HepG2 (cell line): Measurements from ENCODE around the gene ACE2. TPM values are rescaled to one million over a fixed set of nuclear protein-coding genes. Genes with fewer than 3 reads are reported as not detected.

Source experiments
- ATAC-seq: fragments of 200-7000 bp; cut with Tn5 transposase; 3 replicates; pipeline ENCODE4 v1.9.1; 2020; ENCODE audit warnings: mild to moderate bottlenecking, moderate library complexity
- BruUV-seq: library from RNA; stranded (reverse); fragments of 400-500 nt; replicated peaks from 2 replicates; lab custom pipeline; 2021; lab: Mats Ljungman, UMichigan
- CTCF ChIA-PET: fragments of 300-600 bp; formaldehyde crosslinking; extraction: SDS; loops from one replicate; lab custom pipeline; 2021; ENCODE audit warnings: low total read pairs, inconsistent platforms, low intra/inter-chr PET ratio; lab: Yijun Ruan, JAX
- POLR2A ChIA-PET: fragments of 350-600 bp; sonication (Branson Sonifier 250); formaldehyde crosslinking; loops from one replicate; lab custom pipeline; 2020; ENCODE audit warnings: antibody characterized with exemption, inconsistent platforms; lab: Yijun Ruan, JAX
- DNase-seq: peaks from one replicate; pipeline ENCODE4 v3.0.0-alpha.2; 2015; ENCODE audit warnings: low spot score
- FAIRE-seq: peaks from 3 replicates; lab custom pipeline; 2011; peaks lifted over from hg19 to GRCh38; lab: Jason Lieb, UNC
- H2AFZ ChIP-seq: one replicate; pipeline ENCODE4 v1.6.1; 2011; ENCODE audit warnings: low read length, inconsistent platforms
- H3K27ac ChIP-seq: fragments of 300-600 bp; 3 replicates; pipeline ENCODE4 v1.8.0; 2011; ENCODE audit warnings: mixed run types, mild to moderate bottlenecking, mixed read lengths, low read length, inconsistent platforms; ENCODE audit not compliant: insufficient read depth; ENCODE audit errors: extremely low read length
- H3K27me3 ChIP-seq, 2 experiments: fragments of 200-600 bp in 1 of 2; 2 replicates in 1 of 2; 3 replicates in 1 of 2; pipeline versions ENCODE4 v1.6.0 to v1.8.0; 2011; ENCODE audit warnings: low read length in 2 of 2, mild to moderate bottlenecking in 2 of 2, moderate library complexity in 2 of 2, inconsistent platforms in 1 of 2; ENCODE audit not compliant: insufficient read depth in 2 of 2, control insufficient read depth in 1 of 2
- H3K36me3 ChIP-seq, 2 experiments: fragments of 200-600 bp in 1 of 2; replicated peaks in 1 of 2; 2 replicates in 1 of 2; 3 replicates in 1 of 2; pipeline versions ENCODE4 v1.5.1 to v1.8.0; 2011; ENCODE audit warnings: low read length in 2 of 2, inconsistent platforms in 1 of 2; ENCODE audit not compliant: insufficient read depth in 2 of 2, control insufficient read depth in 1 of 2
- H3K4me1 ChIP-seq: 2 replicates; pipeline ENCODE4 v1.5.1; 2012; ENCODE audit warnings: low read length, inconsistent platforms; ENCODE audit not compliant: insufficient read depth
- H3K4me2 ChIP-seq: 2 replicates; pipeline ENCODE4 v1.6.0; 2011; ENCODE audit warnings: low read depth, low read length, inconsistent platforms
- H3K4me3 ChIP-seq, 3 experiments: fragments of 200-600 bp in 1 of 3; sonication (generic), shearing (Covaris generic) in 1 of 3; replicated peaks in 1 of 3; 2 replicates each; pipeline ENCODE4 v1.5.1; 2011 to 2016; ENCODE audit warnings: low read length in 3 of 3, inconsistent platforms in 2 of 3, low read depth in 2 of 3, mild to moderate bottlenecking in 2 of 3, control low read depth in 1 of 3, mixed read lengths in 1 of 3; ENCODE audit not compliant: insufficient read depth in 1 of 3
- H3K79me2 ChIP-seq: one replicate; pipeline ENCODE4 v1.6.1; 2011; ENCODE audit warnings: low read length, inconsistent platforms; ENCODE audit not compliant: insufficient read depth
- H3K9ac ChIP-seq: 2 replicates; pipeline ENCODE4 v1.6.0; 2011; ENCODE audit warnings: mild to moderate bottlenecking, low read depth, low read length, inconsistent platforms; ENCODE audit not compliant: insufficient read depth
- H3K9me3 ChIP-seq: 2 replicates; pipeline ENCODE4 v1.5.1; 2012; ENCODE audit warnings: mild to moderate bottlenecking, low read length
- H4K20me1 ChIP-seq: 2 replicates; pipeline ENCODE4 v1.6.0; 2011; ENCODE audit warnings: inconsistent platforms, mild to moderate bottlenecking, low read length, moderate library complexity; ENCODE audit not compliant: insufficient read depth
- CEBPB ChIP-seq: IDR thresholded peaks from 2 replicates; pipeline ENCODE4 v1.6.1; 2011; ENCODE audit warnings: low read depth, low read length, improper control_type of control experiment, borderline replicate concordance
- TCF7L2 ChIP-seq: IDR thresholded peaks from 2 replicates; pipeline ENCODE4 v1.6.1; 2011; ENCODE audit warnings: mild to moderate bottlenecking, low read depth, low read length, moderate library complexity
- WGBS: methylation state at CpG from one replicate; pipeline ENCODE4 v1.1.6; 2017; ENCODE audit warnings: low lambda C conversion rate; 5-methylcytosine and 5-hydroxymethylcytosine counted together
- in situ Hi-C: cut with HindIII; loops from 2 replicates; pipeline ENCODE4 v1.10.0; 2017; ENCODE audit warnings: low pct_unique_long_range_greater_than_20kb; ENCODE audit not compliant: extremely low pct_ligation_motif_present
- intact Hi-C: fragments of 100-400 bp; cut with micrococcal nuclease; formaldehyde crosslinking; loops from one replicate; pipeline ENCODE4 v1.10.0; 2022; ENCODE audit not compliant: unreplicated experiment
- polyA plus RNA-seq, 8 experiments: library from polyadenylated mRNA; depleted of rRNA in 3 of 8; stranded (reverse) in 7 of 8; unstranded in 1 of 8; fragments of >200 nt; fragmentation: Illumina TruSeq in 4 of 8; extraction: Trizol in 4 of 8; gene quantifications; 2 replicates each; pipeline versions ENCODE4 v1.2.1 to v1.2.3, GENCODE V29; 2011 to 2016; ENCODE audit warnings: low read depth in 4 of 8, missing spikeins in 1 of 8, mixed read lengths in 1 of 8; ENCODE audit not compliant: insufficient read depth in 1 of 8
- total RNA-seq, 5 experiments: library from RNA; depleted of rRNA; stranded (reverse); fragments of >200 nt; fragmentation: Illumina TruSeq; extraction: Trizol; gene quantifications; 2 replicates each; pipeline ENCODE4 v1.2.3, GENCODE V29; 2016; ENCODE audit warnings: low read depth in 1 of 5
- TF ChIP-seq, protein P1 (sequence below): sonication (generic); formaldehyde crosslinking; IDR thresholded peaks from 2 replicates; pipeline ENCODE4 v1.5.0; 2020; ENCODE audit warnings: mild to moderate bottlenecking, missing genetic modification reagents, moderate library complexity
- TF ChIP-seq, protein P2 (sequence below): sonication (generic); formaldehyde crosslinking; IDR thresholded peaks from 2 replicates; pipeline ENCODE4 v1.4.0; 2020; ENCODE audit warnings: missing genetic modification reagents

ACE2 gene
- total and polyA plus RNA-seq, 2 of the 13 experiments (the other 11 are each of a cell fraction or from before 2014, with no cell fraction given): 0.46 to 3.1 TPM

DNA sequence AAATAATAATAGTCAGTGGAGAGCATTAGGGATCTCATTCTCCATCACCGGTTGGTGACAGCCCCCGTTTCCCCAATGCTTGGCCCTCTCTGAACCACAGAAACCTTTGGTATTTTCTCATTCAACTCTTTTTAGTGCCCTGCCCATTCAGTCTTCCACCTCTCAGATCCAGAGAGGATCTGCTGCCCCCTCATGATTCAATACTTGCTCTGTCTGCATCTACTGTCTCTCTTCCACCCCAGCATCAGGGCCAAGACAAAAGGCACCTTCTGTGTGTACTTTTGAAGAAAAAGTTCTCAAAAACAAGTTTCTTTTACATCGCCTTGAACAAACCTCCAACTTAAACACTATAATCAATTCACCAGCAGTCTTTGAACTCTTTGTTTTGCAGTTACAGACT is 44.5 kb upstream of the ACE2 start:
- H4K20me1 ChIP-seq: no peaks in the 10 kb centered on the region
- H3K9me3 ChIP-seq: no peaks in the 10 kb centered on the region
- H3K36me3 ChIP-seq: no peaks in the 10 kb centered on the region
- H2AFZ ChIP-seq: no peak overlapping the region
- DNase-seq: no peak
- no peaks in the 10 kb centered on the region for H3K79me2 ChIP-seq
- H3K27me3 ChIP-seq: no peaks in the 10 kb centered on the region
- POLR2A ChIA-PET: no interaction called here
- H3K4me2 ChIP-seq: no peak overlapping the region
- no TSS peak for BruUV-seq
- TF ChIP-seq, protein P1, sequence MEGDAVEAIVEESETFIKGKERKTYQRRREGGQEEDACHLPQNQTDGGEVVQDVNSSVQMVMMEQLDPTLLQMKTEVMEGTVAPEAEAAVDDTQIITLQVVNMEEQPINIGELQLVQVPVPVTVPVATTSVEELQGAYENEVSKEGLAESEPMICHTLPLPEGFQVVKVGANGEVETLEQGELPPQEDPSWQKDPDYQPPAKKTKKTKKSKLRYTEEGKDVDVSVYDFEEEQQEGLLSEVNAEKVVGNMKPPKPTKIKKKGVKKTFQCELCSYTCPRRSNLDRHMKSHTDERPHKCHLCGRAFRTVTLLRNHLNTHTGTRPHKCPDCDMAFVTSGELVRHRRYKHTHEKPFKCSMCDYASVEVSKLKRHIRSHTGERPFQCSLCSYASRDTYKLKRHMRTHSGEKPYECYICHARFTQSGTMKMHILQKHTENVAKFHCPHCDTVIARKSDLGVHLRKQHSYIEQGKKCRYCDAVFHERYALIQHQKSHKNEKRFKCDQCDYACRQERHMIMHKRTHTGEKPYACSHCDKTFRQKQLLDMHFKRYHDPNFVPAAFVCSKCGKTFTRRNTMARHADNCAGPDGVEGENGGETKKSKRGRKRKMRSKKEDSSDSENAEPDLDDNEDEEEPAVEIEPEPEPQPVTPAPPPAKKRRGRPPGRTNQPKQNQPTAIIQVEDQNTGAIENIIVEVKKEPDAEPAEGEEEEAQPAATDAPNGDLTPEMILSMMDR: peak; percentile 21; the same call in 1 of the 2 replicates
- TF ChIP-seq, protein P2, sequence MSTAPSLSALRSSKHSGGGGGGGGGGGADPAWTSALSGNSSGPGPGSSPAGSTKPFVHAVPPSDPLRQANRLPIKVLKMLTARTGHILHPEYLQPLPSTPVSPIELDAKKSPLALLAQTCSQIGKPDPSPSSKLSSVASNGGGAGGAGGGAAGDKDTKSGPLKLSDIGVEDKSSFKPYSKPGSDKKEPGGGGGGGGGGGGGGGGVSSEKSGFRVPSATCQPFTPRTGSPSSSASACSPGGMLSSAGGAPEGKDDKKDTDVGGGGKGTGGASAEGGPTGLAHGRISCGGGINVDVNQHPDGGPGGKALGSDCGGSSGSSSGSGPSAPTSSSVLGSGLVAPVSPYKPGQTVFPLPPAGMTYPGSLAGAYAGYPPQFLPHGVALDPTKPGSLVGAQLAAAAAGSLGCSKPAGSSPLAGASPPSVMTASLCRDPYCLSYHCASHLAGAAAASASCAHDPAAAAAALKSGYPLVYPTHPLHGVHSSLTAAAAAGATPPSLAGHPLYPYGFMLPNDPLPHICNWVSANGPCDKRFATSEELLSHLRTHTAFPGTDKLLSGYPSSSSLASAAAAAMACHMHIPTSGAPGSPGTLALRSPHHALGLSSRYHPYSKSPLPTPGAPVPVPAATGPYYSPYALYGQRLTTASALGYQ: no peak
- TF ChIP-seq, all 625 proteins: peak for 1
- Histone ChIP-seq H3K27ac (no peak overlapping the region), H3K9ac (no peak overlapping the region), H3K4me1 (no peaks in the 10 kb centered on the region), H3K4me3 (no peak overlapping the region)
- intact Hi-C loops (loop anchor here (5.0 to 10.0 kb wide), 2 partner anchors 78 to 150 kb away; partner anchors contain the start of gene PIR), in situ Hi-C loops (no loop called here)
- ATAC-seq (no peak), FAIRE-seq (no peak)
- WGBS: 50% methylated on average over 3 of the region's 3 CpGs
- CTCF ChIA-PET: no interaction called here

DNA sequence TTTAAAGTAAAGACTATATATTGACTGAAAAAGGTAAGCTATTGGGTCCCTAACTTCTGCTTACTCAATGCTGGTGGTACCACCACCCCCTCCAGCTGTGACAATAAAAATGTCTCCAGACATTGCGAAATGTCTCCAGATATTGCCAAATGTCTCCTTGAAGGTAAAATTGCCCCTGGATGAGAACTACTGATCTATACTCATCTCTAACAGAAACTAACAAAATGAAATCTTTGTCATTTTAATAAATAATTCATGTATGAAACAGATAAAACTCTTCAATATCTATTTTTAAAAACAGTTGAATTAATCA is 43.8 kb upstream of the ACE2 start:
- WGBS: 100% methylated on average over 1 of the region's 1 CpG
- no peak for ATAC-seq
- intact Hi-C loops: loop anchor here (10.0 kb wide), 1 partner anchor 150 kb away; the partner anchor contains the start of gene PIR
- Histone ChIP-seq H2AFZ (no peak overlapping the region), H3K4me2 (no peak overlapping the region), H3K36me3 (no peaks in the 10 kb centered on the region), H3K79me2 (no peaks in the 10 kb centered on the region), H3K9me3 (no peaks in the 10 kb centered on the region), H3K9ac (no peak overlapping the region), H3K27me3 (no peaks in the 10 kb centered on the region), H4K20me1 (no peaks in the 10 kb centered on the region), H3K27ac (no peak overlapping the region), H3K4me3 (no peak overlapping the region), H3K4me1 (no peaks in the 10 kb centered on the region)
- no TSS peak for BruUV-seq
- ChIA-PET CTCF (no interaction called here), POLR2A (no interaction called here)
- TF ChIP-seq CEBPB: peak; percentile 53
- TF ChIP-seq TCF7L2: no peak
- in situ Hi-C loops: no loop called here
- no peak for FAIRE-seq
- no peak for DNase-seq
